ENCODE measurements around the gene CACNA1D.
A peak's percentile ranks its signal among the peaks of the same experiment; 100 is the strongest.
"Not testable (repeated sequence)": the region's sequence is repeated elsewhere in the genome, so short reads cannot be mapped to it uniquely, and the experiment has no call there.

The CACNA1D gene

DNA sequence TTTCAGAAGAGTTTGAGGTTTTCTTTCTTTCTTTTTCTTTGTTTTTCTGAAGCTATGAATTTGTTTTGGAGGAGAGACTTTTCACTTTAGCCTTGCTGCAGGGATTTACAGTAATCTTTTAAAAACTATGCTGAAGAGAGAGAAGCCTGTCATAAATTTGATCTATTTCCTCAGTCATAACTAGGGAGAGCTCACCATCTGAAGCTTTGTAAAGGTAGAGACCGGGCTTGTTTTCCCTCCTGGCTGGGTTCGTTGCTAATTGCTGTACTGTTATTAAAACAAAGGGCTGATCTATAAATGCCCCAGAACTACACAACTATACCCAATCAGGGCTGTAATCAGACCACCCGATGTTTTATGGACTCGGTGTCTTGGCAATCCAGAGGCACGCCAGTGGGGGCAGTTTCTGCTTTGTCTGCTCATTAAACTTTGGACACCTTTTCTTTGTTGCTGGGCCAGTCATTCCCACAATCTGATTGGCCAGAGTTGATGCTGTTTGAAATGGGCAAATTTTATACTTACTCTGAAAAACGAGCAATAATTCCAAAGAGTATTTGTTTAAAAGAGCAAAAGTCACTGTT is 164.3 kb downstream of the CACNA1D start:
- no peak for DNase-seq (ENCODE audit: low read depth)
- TF ChIP-seq, protein P1, sequence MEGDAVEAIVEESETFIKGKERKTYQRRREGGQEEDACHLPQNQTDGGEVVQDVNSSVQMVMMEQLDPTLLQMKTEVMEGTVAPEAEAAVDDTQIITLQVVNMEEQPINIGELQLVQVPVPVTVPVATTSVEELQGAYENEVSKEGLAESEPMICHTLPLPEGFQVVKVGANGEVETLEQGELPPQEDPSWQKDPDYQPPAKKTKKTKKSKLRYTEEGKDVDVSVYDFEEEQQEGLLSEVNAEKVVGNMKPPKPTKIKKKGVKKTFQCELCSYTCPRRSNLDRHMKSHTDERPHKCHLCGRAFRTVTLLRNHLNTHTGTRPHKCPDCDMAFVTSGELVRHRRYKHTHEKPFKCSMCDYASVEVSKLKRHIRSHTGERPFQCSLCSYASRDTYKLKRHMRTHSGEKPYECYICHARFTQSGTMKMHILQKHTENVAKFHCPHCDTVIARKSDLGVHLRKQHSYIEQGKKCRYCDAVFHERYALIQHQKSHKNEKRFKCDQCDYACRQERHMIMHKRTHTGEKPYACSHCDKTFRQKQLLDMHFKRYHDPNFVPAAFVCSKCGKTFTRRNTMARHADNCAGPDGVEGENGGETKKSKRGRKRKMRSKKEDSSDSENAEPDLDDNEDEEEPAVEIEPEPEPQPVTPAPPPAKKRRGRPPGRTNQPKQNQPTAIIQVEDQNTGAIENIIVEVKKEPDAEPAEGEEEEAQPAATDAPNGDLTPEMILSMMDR (conservative IDR thresholded peaks at IDR 0.05; ENCODE audit: control insufficient read depth, insufficient read depth, low read depth, low read length), result no peak
- H3K4me3 ChIP-seq (ENCODE audit: control insufficient read depth, low read depth, low read length), result no peak overlapping the region

DNA sequence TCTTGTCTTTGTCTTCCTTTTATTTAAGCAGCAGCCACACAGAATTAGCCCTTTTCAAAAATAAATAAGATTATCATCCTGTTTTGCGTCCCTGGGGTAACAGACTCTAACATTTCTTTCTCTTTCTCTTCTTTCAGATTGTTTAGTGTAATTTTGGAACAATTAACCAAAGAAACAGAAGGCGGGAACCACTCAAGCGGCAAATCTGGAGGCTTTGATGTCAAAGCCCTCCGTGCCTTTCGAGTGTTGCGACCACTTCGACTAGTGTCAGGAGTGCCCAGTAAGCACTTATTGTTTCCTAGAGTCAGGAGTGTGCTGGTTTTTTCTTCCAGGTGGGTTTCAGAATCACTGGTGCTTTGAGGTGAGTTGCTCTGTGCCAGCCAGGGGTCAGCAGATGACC is 165.6 kb downstream of the CACNA1D start:
- no peak overlapping the region for H3K4me3 ChIP-seq (ENCODE audit: control insufficient read depth, low read depth, low read length)
- DNase-seq (ENCODE audit: low read depth), result no peak
- TF ChIP-seq, protein P1 (conservative IDR thresholded peaks at IDR 0.05; ENCODE audit: control insufficient read depth, insufficient read depth, low read depth, low read length), result no peak

DNA sequence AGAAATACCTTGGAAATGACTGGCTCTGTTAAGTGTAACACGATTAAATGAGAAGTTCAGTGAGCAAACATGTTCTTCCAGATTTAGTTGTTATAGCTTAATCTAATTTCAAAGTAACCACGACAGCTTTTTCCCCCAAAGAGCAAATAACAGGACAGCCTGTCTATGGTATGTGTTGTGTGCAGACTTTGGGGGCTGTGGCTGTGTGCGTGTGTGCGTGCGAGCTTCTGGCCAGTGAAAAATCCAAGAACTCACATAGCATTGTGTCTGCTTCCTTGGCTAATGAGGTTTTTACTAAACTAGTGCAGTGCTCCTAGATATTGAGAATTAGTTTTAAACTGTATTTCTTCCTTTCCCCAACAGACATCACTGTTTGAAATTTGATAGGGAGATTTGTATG is 167.1 kb downstream of the CACNA1D start:
- no peak for DNase-seq (ENCODE audit: low read depth)
- no peak overlapping the region for H3K4me3 ChIP-seq (ENCODE audit: control insufficient read depth, low read depth, low read length)
- TF ChIP-seq, protein P1 (conservative IDR thresholded peaks at IDR 0.05; ENCODE audit: control insufficient read depth, insufficient read depth, low read depth, low read length), result no peak

DNA sequence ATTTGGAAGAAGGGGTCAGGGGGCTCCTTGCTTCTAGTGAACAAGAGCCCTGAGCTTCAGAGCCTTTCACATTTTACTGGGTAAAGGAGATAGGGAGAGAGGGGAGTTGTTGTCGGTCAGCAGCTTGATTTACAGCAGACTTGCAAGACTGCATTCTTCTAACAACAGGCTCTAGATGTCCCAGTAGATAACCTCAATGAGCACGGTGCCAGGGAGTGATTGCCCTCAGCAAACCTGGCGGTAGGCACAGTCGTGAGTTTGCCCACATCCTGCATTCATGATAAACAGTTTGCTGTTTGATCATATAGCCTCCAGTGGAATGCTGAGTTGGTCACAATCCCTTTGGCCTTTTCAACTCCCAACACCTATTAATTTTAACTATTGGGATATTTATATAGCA is 170.4 kb downstream of the CACNA1D start:
- not testable (repeated sequence) for DNase-seq (ENCODE audit: low read depth); H3K4me3 ChIP-seq (ENCODE audit: control insufficient read depth, low read depth, low read length)

DNA sequence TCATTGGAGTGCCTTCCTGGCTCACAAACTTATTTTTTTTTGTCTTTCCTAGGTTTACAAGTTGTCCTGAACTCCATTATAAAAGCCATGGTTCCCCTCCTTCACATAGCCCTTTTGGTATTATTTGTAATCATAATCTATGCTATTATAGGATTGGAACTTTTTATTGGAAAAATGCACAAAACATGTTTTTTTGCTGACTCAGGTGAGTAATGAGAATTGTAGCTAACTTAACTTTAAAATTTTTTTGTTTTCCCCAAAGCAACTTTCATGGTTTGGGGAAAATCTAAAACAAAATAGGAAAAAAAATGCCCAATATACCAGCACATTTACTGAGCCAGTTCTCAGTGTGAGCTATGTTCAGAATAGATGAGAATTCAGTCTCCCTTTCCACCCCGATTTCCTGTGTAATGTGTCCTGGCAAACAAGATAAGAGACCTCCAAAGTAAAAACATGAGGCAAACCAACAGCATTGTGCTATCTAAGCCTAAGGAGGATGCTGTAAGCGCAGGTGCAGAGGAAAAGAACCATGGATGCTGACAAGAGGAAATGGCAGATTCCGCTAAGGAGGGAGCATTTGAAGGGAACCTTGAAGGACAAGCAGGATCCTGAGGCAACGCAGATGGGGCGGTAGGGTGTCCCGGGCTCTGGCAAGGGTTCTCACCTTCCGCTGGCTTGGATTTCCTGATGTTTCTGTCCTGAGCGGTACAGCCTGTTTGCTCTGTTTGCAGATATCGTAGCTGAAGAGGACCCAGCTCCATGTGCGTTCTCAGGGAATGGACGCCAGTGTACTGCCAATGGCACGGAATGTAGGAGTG is 171.4 kb downstream of the CACNA1D start:
- DNase-seq (ENCODE audit: low read depth), result no peak
- TF ChIP-seq, protein P1 (conservative IDR thresholded peaks at IDR 0.05; ENCODE audit: control insufficient read depth, insufficient read depth, low read depth, low read length), result no peak
- H3K4me3 ChIP-seq (ENCODE audit: control insufficient read depth, low read depth, low read length), result no peak overlapping the region

DNA sequence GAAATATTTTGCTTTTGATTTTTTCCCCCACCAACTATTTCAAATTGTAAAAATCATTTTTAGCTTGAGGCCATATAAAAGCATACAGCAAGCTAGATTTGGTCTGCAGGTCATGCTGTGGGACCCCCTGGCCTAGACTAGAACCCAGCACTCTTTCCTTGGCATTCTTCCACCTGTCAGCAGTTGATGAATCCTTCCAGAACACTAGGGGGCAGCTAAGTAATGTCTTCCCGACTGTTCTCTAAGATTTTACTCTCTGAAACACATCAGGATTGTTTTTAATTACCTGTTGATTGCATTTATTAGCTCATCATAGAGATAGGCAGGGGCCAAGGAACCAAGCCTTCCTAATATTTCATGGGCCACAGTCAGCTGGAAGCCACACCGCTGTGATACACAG is 174.5 kb downstream of the CACNA1D start:
- H3K4me3 ChIP-seq (ENCODE audit: control insufficient read depth, low read depth, low read length), result no peak overlapping the region
- peak; percentile 10 for DNase-seq (ENCODE audit: low read depth)

DNA sequence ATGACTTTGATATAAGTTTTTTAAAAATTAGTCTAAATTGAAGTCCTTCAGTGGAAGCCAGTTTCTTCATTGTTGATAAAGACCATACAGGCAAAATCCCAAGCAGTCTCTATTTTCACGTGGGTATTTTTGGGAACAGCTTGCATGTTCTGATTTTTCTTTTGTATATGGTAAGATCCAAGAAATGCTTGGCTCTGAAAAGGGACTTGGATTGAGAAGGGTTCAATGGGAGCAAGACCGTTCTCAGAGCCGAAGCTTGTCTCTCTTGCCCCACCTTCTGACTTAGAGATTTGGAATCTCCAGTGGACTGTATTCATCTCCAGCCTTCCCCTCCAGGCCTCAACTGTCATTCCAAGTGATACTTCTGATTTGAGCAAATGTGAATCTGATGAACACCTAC is 176.3 kb downstream of the CACNA1D start:
- DNase-seq (ENCODE audit: low read depth), result no peak
- TF ChIP-seq, protein P1 (conservative IDR thresholded peaks at IDR 0.05; ENCODE audit: control insufficient read depth, insufficient read depth, low read depth, low read length), result no peak
- no peak overlapping the region for H3K4me3 ChIP-seq (ENCODE audit: control insufficient read depth, low read depth, low read length)

More for the DNA sequence above, 174.5 kb downstream of the CACNA1D start:
- TF ChIP-seq, protein P1 (conservative IDR thresholded peaks at IDR 0.05; ENCODE audit: control insufficient read depth, insufficient read depth, low read depth, low read length), result peak; percentile 36
